H1 (cell line): ENCODE data around the gene RFX1. TPM values are rescaled to one million over a fixed set of nuclear protein-coding genes. Genes with fewer than 3 reads are reported as not detected.

Source experiments
- BCL11A ChIP-seq, 2 experiments: IDR thresholded peaks; one replicate each; pipeline ENCODE4 v1.6.1; 2011; ENCODE audit warnings: low read depth in 2 of 2, low read length in 2 of 2, mild to moderate bottlenecking in 2 of 2
- CBX8 ChIP-seq: fragments of 300-800, 300-1000 bp; sonication (generic); IDR thresholded peaks from 2 replicates; pipeline ENCODE4 v1.7.1; 2016; ENCODE audit warnings: low read depth, low read length, borderline replicate concordance
- CREB1 ChIP-seq: IDR thresholded peaks from 2 replicates; pipeline ENCODE4 v1.6.1; 2012; ENCODE audit warnings: inconsistent platforms
- E2F6 ChIP-seq: IDR thresholded peaks from 2 replicates; pipeline ENCODE4 v1.6.1; 2012; ENCODE audit warnings: inconsistent platforms
- EGR1 ChIP-seq: IDR thresholded peaks from 2 replicates; pipeline ENCODE4 v1.6.1; 2011; ENCODE audit warnings: low read depth, low read length, borderline replicate concordance
- EZH2 ChIP-seq: fragments of 200-600 bp; sonication (generic); IDR thresholded peaks from 2 replicates; pipeline ENCODE4 v1.7.1; 2012; ENCODE audit warnings: low read depth, mild to moderate bottlenecking, moderate library complexity, low read length, inconsistent platforms; ENCODE audit not compliant: severe bottlenecking
- GABPA ChIP-seq: IDR thresholded peaks from 2 replicates; pipeline ENCODE4 v1.6.1; 2011; ENCODE audit warnings: mild to moderate bottlenecking, low read length, moderate library complexity, borderline replicate concordance; ENCODE audit not compliant: insufficient read depth
- GTF2F1 ChIP-seq: IDR thresholded peaks from 2 replicates; pipeline ENCODE4 v1.6.1; 2012; ENCODE audit warnings: low read depth, low read length, improper control_type of control experiment, borderline replicate concordance
- JUN ChIP-seq: IDR thresholded peaks from 2 replicates; pipeline ENCODE4 v1.6.1; 2011; ENCODE audit warnings: low read depth, mild to moderate bottlenecking, improper control_type of control experiment, low read length
- KDM1A ChIP-seq: fragments of 200-600, 300-600 bp; sonication (generic); IDR thresholded peaks from 2 replicates; pipeline ENCODE4 v1.7.1; 2016; ENCODE audit warnings: mild to moderate bottlenecking, low read length, borderline replicate concordance
- MAFK ChIP-seq: IDR thresholded peaks from 2 replicates; pipeline ENCODE4 v1.6.1; 2012; ENCODE audit warnings: low read depth, mild to moderate bottlenecking, improper control_type of control experiment, low read length
- PHF8 ChIP-seq: fragments of 200-600 bp; sonication (generic); conservative IDR thresholded peaks from 2 replicates; pipeline ENCODE4 v1.7.1; 2012; ENCODE audit warnings: low read depth, mild to moderate bottlenecking, inconsistent platforms, low read length, moderate library complexity
- POLR2A ChIP-seq, 2 experiments: IDR thresholded peaks; 1 replicate in 1 of 2; 2 replicates in 1 of 2; pipeline ENCODE4 v1.6.1; 2011; ENCODE audit warnings: low read depth in 2 of 2, low read length in 2 of 2, mild to moderate bottlenecking in 2 of 2; ENCODE audit errors: control extremely low read depth in 1 of 2
- RNF2 ChIP-seq: fragments of 200-900, 300-1000 bp; sonication (generic); IDR thresholded peaks from 2 replicates; pipeline ENCODE4 v1.7.1; 2016; ENCODE audit warnings: borderline replicate concordance, low read depth, mild to moderate bottlenecking, antibody characterized with exemption, low read length; ENCODE audit not compliant: poor library complexity, severe bottlenecking; ENCODE audit errors: missing control alignments
- RXRA ChIP-seq: IDR thresholded peaks from 2 replicates; pipeline ENCODE4 v1.6.1; 2011; ENCODE audit warnings: low read depth, mild to moderate bottlenecking, low read length, moderate library complexity; ENCODE audit not compliant: insufficient read depth
- SIN3A ChIP-seq, 2 experiments: IDR thresholded peaks in 1 of 2; conservative IDR thresholded peaks in 1 of 2; 2 replicates each; pipeline ENCODE4 v1.6.1; 2011 to 2012; ENCODE audit warnings: low read length in 2 of 2, improper control_type of control experiment in 1 of 2, low read depth in 1 of 2, mild to moderate bottlenecking in 1 of 2
- SIRT6 ChIP-seq: IDR thresholded peaks from one replicate; pipeline ENCODE4 v1.7.1; 2012; ENCODE audit warnings: low read length, inconsistent platforms
- SP1 ChIP-seq: IDR thresholded peaks from 2 replicates; pipeline ENCODE4 v1.6.1; 2011; ENCODE audit warnings: low read depth, low read length
- SP2 ChIP-seq: IDR thresholded peaks from 2 replicates; pipeline ENCODE4 v1.6.1; 2012; ENCODE audit warnings: mild to moderate bottlenecking, low read length, inconsistent platforms
- SRF ChIP-seq: IDR thresholded peaks from 2 replicates; pipeline ENCODE4 v1.6.1; 2011; ENCODE audit warnings: mild to moderate bottlenecking, low read depth, low read length, moderate library complexity
- SUZ12 ChIP-seq: fragments of 200-600 bp; sonication (generic); IDR thresholded peaks from 2 replicates; pipeline ENCODE4 v1.6.1; 2012; ENCODE audit warnings: mild to moderate bottlenecking, inconsistent platforms, low read length, moderate library complexity, mixed read lengths
- TEAD4 ChIP-seq: IDR thresholded peaks from 2 replicates; pipeline ENCODE4 v1.6.1; 2012; ENCODE audit warnings: low read depth, low read length, inconsistent platforms, mixed read lengths
- USF2 ChIP-seq: IDR thresholded peaks from 2 replicates; pipeline ENCODE4 v1.6.1; 2011; ENCODE audit warnings: low read length, improper control_type of control experiment
- YY1 ChIP-seq: IDR thresholded peaks from 2 replicates; pipeline ENCODE4 v1.6.1; 2011; ENCODE audit warnings: low read depth, mild to moderate bottlenecking, low read length
- ZNF274 ChIP-seq: IDR thresholded peaks from 2 replicates; pipeline ENCODE4 v1.7.0; 2012; ENCODE audit warnings: low read length, borderline replicate concordance; ENCODE audit errors: extremely low read depth
- polyA plus RNA-seq, 7 experiments: library from polyadenylated mRNA; depleted of rRNA in 3 of 7; stranded (reverse) in 5 of 7; unstranded in 2 of 7; fragments of >200 nt in 5 of 7; fragments of 200-250 nt in 2 of 7; gene quantifications; 1 replicate in 5 of 7; 2 replicates in 1 of 7; 4 replicates in 1 of 7; pipeline versions ENCODE4 v1.2.1 to v1.2.3, GENCODE V29; 2011 to 2013; ENCODE audit warnings: missing spikeins in 2 of 7, mixed read lengths in 2 of 7
- total RNA-seq: library from RNA; stranded (reverse); fragmentation: NEBNext Ultra II Directional; extraction: Animal tissue kit (Norgen Biotek cat#: 25700); gene quantifications from 2 replicates; pipeline ENCODE4 v1.2.1, GENCODE V29; 2021

The RFX1 gene
- total and polyA plus RNA-seq, 2 of the 8 experiments (the other 6 are each of a cell fraction or from before 2014, with no cell fraction given) = 4.9 to 17.0 TPM

GRCh38 chr19:13974073-13974472 lies 32.0 kb downstream of the RFX1 start (continued):
- TF ChIP-seq GABPA (no peak), JUN (no peak), SP2 (peak; percentile 14; the same call in 1 of the 2 replicates), RNF2 (no peak), USF2 (no peak), CBX8 (no peak), E2F6 (0 out of 2 replicates have a peak, but pooled peaks have one; percentile 49), RXRA (no peak), MAFK (no peak), TEAD4 (peak; percentile 66; the same call in 1 of the 2 replicates), SIRT6 (no peak), BCL11A (IDR thresholded peaks at IDR 0.05; ENCODE audit: low read depth in 2 of 2, low read length in 2 of 2) (no peak), EGR1 (no peak), EZH2 (no peak), PHF8 (no peak), SIN3A (conservative IDR thresholded peaks at IDR 0.05 in 1 of 2, IDR thresholded peaks at IDR 0.05 in 1 of 2; ENCODE audit: low read depth in 1 of 2, low read length in 2 of 2) (no peak), YY1 (no peak), CREB1 (peak; percentile 69), GTF2F1 (no peak), ZNF274 (no peak), SUZ12 (no peak), KDM1A (no peak), POLR2A (IDR thresholded peaks at IDR 0.05; ENCODE audit: control extremely low read depth in 1 of 2, low read depth in 2 of 2, low read length in 2 of 2) (0 out of 3 replicates have a peak, but pooled peaks of 1 of the 2 experiments have one; percentile 50), SRF (no peak), SP1 (peak; percentile 86)
